HG03460 (cell line): ENCODE measurements around the gene MAD1L1.

Experiments
- ATAC-seq: cut with Tn5 transposase; IDR thresholded peaks from one replicate; pipeline ENCODE4 v1.9.1; 2021; ENCODE audit not compliant: unreplicated experiment

Gene MAD1L1

GRCh38 chr7:1948887-1949680 lies 283.7 kb downstream of the MAD1L1 start:
- no peak for ATAC-seq

DNA sequence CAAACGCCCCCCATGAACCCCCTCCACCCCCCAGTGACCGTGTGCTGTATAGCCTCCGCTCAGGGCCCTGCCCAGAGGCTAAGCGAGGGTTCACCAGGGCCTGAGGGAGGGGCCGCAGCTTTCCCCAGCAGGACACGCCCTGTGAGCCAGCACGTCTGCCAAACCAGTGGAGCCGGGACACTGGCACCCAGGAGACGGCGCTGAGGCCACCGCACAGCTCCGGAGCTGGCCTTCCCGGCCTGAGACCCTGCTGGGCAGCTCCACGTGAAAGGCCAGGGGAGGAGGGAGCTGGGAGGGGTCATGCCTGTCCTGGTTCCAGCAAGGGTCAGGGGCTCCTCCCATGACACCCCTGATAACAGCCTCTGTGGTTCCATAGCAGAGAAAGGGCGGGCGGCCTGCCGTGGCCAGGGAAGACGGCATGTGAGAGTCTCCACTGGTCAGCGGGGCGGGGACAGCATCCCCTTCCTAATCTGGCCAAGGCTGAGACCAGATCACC lies 284.4 kb downstream of the MAD1L1 start:
- ATAC-seq: no peak

GRCh38 chr7:1947586-1948217 lies 285.0 kb downstream of the MAD1L1 start:
- no peak for ATAC-seq

DNA sequence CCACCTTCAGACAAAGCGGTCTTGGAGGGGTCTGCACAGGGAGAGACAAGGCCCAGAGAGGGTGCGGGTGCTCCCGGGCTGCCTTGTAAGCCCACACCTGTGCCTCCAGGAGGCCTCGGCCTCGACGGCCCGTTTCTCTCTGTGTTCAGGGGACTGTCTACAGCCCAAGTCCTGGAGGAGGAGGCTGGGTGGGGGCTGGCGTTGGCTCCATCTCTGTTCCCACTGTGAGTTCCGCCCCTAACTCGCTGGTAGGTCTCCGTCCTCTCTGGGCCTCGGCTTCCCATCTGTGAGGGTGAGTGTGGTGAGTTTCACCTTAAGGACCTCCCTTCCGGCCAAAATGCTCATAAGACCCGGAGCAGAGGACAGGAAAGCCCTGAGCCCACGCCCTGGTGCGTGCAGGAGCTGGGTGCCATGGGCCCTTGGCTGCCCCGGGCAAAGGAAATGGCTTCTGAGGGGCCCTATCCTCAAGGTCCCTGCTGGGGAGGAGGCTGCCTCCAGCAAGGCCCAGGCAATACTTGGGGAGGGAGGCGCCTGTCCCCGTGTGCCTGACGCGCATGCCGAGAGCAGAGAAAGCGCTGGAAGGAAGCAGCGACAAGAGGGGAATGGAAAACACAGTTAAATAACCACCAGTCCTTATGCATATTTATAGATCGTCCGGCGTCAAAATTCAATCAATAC lies 285.8 kb downstream of the MAD1L1 start:
- no peak for ATAC-seq

DNA sequence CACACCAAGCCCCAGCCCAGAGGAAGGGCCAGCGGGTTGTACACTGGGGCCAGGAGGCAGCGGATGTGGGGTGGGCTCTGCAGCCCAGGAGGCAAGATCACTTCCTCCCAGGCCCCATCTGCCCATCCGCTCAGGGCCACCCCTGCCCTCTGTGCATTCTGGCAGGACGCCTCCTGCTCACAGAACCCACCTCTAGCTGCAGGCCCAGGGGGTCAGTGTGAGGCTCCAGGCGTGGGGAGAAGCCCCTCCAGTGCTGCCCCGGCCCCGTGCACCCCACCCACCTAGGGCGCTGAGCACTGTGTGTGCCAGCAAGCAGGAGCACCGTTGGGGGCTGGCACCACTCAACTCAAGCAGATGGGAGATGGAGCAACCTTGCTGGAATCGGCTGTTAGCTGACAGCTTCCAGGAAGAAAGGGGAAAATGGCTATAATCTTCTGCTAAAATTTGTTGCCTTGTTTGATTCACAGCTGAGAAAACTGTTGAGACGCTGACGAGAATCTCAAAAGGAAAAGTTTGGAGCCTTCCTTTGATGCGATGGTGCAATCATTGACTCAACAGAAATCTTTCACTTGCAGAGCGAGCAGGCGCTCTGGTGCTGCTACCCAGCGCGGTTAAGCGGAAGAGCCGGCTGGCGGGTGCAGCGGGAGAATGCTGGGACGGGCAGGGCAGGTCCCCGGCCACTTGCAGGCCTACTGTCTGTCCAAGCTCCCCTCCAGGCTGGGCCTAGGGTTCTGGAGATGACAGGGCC lies 286.5 kb downstream of the MAD1L1 start:
- no peak for ATAC-seq

DNA sequence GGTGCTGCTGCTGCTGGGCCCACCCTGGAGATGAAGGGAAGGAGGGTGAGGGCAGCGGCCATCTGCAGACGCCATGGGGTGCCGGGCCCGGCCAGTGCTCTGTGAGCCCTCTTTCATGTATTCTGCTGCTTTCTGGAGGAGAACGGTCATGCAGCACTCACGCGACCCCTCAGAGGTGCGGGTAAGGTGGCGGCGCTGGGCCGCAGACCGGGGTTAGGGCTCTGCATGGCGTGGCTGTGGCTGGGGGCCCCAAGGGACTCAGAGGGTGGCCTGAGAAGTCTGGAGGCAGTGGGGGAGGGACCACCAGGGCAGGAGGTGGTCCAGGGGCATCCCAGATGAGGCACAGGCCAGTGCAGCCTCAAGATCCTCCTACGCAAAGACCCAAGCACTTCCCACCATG lies 287.2 kb downstream of the MAD1L1 start:
- no peak for ATAC-seq

DNA sequence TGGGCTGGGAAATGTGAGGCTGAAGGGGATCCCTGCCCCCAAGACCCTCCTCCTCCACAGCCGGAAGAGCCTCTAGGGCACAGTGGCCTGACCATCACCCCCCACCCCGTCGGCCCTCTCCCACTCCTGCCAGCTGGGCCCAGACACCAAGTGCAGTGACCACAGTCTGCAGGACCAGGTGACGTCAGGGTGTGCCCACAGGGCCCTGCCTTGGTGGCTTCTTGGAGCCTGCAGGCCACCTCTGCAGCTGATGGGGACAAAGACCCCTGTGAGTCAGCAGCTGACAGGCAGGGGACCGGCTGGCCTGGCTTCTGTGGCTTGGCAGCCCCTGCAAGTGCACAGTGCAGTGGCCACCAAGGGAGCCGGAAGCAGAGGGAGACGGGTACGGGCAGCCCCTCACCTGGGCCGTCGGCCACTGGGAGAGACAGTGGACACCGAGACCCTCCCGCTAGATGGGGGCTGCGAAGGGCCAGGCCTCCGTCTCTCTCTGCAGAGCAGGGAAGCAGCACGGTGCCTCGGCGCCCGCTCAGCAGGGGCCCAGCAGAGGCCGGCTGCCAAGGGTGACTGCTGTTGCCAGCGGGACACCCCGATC lies 288.0 kb downstream of the MAD1L1 start:
- ATAC-seq: no peak

DNA sequence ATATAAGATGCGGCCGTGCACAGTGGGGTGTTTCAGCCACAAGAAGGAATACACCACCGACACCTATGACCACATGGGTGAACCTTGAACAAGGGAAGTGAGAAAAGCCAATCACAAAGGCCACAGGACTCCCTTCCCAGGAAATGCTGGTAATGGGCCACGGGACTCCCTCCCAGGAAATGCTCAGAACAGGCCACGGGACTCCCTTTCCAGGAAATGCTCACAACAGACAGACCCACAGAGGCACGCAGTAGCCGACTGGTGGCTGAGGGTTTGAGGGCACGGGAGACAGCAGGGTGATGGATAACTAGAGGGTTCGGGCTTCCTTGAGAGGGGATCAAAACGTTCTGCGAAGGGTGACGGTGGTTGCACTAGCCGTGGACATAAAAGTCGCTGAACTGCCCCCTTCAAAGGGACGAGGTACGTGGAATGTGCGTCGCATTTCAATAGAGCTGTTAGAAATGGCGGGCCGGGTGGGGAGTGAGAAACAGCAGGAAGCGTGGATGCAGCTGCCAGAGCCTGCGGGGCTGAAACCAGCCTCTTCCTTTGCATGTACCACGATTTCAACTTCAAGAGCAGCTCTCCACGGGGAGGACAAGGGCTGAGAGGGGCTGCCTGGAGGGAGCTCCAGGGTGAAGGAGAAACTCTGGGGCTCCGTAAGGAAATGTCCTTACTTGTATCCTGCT lies 288.7 kb downstream of the MAD1L1 start:
- no peak for ATAC-seq

DNA sequence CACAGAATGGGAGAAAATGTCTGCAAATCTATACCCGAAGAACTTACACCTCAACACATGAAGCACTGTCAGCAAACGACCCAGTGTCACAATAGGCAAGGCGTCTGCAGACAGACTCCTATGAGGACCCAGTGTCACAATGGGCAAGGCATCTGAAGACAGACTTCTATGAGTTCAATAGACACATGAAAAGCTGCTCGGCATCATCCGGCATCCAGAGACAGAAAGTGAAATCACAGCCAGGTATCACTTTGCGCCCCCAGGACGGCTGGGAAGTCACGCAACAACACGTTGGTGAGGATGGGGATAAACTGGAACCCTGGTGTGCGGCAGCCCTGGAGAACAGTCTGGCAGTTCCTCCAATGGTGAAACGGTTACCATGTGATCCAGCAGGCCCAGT lies 289.4 kb downstream of the MAD1L1 start:
- ATAC-seq: no peak

DNA sequence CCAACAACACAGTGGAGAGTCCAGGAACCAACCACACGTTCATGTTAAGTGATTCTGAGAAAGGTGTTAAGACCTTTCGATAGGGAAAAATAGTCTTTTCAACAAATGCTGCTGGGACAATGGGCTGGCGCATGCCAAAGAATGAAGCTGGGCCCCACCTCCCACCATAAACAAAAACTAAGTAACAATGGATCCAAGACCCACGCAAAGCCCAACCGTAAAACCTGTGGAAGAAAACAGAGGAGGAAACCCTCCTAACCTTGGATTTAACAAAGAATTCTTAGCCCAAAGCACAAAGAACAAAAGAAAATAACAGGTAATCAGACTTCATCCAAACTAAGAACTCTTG lies 289.8 kb downstream of the MAD1L1 start:
- ATAC-seq: no peak

DNA sequence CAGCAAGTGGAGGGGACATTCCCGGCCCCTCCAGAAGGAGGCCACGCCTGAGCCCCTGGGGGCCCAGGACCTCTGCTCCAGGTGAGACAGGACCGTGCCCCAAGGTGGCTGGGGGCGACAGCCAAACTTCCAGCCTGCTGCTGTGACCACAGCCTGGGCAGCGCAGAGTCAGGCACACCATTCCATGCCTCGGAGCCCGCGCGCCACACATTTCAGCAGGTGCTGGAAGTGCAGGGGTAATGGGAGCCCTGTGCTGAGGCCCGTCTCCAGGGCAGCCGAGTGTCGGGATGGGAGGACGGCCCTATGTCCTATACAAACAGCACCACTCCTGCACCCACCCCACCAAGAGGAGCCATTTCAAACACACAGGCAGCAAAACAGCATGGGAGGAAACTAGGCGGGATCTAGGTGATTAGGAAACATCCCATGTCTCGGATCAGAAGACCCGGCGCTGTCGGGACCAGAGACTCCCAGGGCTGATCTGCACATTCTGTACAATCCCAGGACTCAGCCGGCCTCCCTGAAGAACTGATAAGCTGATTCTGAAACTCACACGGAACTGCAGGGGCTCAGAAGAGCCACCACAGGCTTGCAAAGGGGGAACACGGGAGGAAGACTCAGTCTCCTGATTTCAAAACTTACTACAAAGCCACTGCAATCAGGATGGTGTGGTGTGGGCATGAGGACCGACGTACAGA lies 290.4 kb downstream of the MAD1L1 start:
- ATAC-seq: no peak

DNA sequence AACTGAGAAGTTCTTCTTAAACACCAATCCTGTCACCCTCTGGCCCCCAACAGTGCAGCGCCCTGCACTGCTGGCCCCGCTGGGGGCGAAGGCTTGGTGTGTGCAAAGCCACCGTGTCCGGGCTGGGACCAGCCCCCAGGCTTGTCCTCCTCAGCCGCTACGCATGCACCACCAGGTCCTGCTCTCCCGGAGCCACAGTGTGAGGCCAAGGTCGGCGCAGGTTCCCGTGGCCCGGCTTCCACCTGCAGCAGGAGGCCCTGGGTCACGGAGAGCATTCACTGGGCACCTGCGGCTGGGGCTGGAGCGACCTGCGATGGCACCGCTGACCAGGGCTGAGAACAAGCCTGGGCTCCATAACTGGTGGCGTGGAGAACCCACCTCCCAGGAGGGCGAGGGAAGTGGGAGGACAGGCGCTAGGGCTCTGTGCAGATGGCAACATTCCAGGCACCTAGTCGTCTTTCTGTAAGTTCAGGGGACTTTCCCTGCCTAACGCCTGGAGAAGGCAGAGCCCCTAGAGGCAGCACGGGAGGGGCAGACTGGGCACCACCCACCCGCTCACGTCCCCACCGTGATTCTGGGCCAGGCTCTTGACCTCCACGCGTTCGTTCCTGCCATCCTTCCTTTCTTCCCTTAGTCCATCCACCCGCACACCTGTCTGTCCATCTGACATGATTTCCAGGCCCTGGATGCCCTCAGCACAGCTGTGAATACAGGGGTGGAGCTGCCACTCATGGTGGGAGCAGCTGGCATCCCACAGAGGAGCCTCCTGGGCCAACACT lies 291.1 kb downstream of the MAD1L1 start:
- no peak for ATAC-seq

GRCh38 chr7:1940863-1941262 lies 291.9 kb downstream of the MAD1L1 start:
- peak; percentile 18 for ATAC-seq

- peak; percentile 94 for ATAC-seq
Observed at GRCh38 chr7:1940402-1940786, 292.4 kb downstream of the MAD1L1 start.

DNA sequence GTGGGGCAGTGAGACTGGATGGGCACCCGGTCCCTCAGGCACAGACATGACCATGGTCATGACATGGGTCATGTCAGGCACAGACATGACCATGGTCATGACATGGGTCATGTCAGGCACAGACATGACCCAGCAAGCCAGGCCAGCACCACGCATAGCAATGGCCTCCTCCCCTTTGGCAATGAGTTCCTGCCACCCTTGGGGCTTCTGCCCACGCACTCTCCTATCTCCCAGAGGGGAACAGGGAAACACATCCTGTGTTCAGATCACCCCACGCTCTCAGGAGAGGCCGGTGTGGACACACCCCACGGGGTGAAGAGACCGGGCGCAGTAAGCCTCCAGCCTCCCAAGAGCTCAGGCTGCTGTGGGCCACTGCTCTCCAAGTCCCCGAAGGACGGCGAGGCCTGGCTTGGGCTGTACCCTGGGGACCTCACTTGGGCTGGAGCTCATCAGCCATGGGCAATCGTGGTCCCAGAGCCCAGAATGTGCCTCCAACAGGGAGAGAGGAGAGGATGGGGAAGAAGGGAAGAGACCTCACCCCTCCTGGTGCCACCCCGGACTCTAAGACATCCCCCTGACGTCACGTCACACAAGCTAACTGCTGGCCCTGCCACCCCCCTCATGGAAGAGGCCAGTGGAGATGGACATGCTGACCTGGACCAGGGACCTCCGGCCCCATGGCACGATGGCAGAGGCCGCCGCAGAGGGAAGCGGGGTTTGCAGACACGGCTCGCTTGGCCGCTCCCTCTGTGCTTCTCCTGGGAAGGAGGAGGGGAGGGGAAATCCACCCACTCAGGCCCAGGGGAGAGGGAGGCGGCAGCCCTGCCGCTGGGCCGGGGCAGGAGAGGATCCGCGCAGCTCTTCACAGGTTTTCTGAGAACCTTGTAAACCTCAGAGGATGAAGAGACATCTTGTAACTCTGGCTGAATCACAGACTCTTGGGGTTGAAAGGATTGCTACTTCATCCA lies 293.0 kb downstream of the MAD1L1 start:
- peak; percentile 29 for ATAC-seq

DNA sequence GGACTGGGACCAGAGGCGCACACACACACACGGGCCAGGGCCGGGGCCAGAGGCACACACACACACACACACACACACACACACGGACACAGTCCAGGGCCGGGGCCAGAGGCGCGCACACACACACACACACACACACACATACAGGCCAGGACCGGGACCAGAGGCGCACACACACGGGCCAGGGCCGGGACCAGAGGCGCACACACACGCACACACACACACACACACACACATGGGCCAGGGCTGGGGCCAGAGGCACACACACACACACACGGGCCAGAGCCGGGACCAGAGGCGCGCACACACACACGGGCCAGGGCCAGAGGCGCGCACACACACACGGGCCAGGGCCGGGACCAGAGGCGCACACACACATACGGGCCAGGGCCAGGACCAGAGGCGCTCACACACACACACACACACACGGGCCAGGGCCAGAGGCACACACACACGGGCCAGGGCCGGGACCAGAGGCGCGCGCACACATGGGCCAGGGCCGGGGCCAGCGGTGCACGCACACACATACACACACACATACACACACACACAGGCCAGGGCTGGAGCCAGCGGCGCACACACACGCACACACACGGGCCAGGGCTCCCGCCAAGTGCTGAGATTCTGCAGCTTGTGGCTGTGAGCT lies 293.8 kb downstream of the MAD1L1 start:
- no peak for ATAC-seq

DNA sequence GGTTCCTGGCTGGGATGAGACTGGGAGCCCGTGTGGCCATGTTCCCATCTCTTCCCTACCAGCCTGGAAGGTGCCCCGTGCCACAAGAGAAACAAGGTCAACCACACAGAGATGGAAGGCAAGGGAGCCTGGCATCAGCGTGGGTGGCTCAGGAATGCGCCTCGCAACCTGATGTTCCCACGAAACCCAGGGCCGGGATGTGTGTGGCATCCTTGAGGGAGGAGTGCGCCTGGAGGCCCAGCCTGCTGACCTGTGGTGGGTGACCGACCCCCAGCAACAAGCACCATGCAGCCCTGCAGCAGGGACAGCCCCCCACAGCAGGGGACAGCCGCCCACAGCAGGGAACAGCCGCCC lies 295.5 kb downstream of the MAD1L1 start:
- ATAC-seq: no peak
